BJ (cell line): ENCODE measurements around the gene SBF2. TPM values are rescaled to one million over a fixed set of nuclear protein-coding genes. Genes with fewer than 3 reads are reported as not detected.

Experiments used
- CTCF ChIA-PET: fragments of 350-600 bp; formaldehyde crosslinking; extraction: SDS; loops from one replicate; lab custom pipeline; 2021; ENCODE audit warnings: antibody characterized with exemption, inconsistent platforms; lab: Yijun Ruan, JAX
- POLR2A ChIA-PET: fragments of 300-600 bp; sonication (Branson Sonifier 250); formaldehyde crosslinking; extraction: SDS; loops from one replicate; lab custom pipeline; 2021; ENCODE audit warnings: antibody characterized with exemption; lab: Charles Lee
- DNase-seq: peaks from one replicate; pipeline ENCODE4 v3.0.0-alpha.2; 2011; ENCODE audit warnings: low read depth
- H3K27me3 ChIP-seq: 2 replicates; pipeline ENCODE4 v1.6.0; 2011; ENCODE audit warnings: low read length; ENCODE audit not compliant: control insufficient read depth, insufficient read depth
- H3K36me3 ChIP-seq: 2 replicates; pipeline ENCODE4 v1.5.1; 2011; ENCODE audit warnings: low read length; ENCODE audit not compliant: control insufficient read depth, insufficient read depth
- H3K4me3 ChIP-seq: 2 replicates; pipeline ENCODE4 v1.5.1; 2011; ENCODE audit warnings: low read depth, mild to moderate bottlenecking, control low read depth, low read length
- polyA plus RNA-seq: library from polyadenylated mRNA; depleted of rRNA; stranded (reverse); fragments of >200 nt; gene quantifications from 2 replicates; pipeline ENCODE4 v1.2.3, GENCODE V29; 2011
- TF ChIP-seq, protein P1 (sequence below): IDR thresholded peaks from 2 replicates; pipeline ENCODE4 v1.5.1; 2011; ENCODE audit warnings: low read depth, mild to moderate bottlenecking, control low read depth, inconsistent platforms, low read length, moderate library complexity; ENCODE audit not compliant: insufficient read depth

The SBF2 gene
- polyA plus RNA-seq, 1 experiment = 33.8 TPM

DNA sequence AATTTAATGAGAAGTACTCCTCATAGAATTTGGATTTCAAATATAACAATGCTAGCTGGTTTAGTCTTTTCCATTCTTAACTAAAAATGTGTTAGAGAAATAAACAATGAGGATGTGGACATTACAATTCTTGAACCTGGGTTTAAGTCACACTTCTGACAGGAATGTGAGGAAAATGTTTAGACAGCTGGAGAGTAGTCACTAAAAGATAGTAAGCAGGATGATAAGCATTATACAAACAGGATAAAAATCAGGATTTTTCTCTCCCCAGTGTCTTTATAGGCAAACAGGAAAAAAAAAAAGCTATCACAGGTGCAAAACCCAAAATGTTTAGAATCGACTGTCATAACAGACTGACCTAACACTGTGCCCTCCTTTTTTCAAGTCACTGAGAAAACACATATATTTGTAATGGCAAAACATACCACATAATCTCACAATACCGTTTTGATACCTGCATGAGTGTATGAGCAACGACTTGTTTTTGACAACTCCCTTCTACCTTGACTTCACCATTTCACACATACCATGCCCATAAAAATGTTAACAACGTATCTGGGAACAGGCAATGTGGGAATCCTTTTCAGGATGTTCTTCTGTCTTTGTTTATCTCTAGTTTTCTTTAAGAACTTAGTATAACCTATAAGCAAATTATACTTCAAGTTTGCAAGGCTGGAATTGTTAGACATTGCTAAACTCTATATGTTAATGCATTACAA, 242.0 kb downstream of the SBF2 start:
- Histone ChIP-seq H3K36me3 (no peaks in the 10 kb centered on the region), H3K4me3 (no peak overlapping the region), H3K27me3 (no peaks in the 10 kb centered on the region)
- TF ChIP-seq, protein P1, sequence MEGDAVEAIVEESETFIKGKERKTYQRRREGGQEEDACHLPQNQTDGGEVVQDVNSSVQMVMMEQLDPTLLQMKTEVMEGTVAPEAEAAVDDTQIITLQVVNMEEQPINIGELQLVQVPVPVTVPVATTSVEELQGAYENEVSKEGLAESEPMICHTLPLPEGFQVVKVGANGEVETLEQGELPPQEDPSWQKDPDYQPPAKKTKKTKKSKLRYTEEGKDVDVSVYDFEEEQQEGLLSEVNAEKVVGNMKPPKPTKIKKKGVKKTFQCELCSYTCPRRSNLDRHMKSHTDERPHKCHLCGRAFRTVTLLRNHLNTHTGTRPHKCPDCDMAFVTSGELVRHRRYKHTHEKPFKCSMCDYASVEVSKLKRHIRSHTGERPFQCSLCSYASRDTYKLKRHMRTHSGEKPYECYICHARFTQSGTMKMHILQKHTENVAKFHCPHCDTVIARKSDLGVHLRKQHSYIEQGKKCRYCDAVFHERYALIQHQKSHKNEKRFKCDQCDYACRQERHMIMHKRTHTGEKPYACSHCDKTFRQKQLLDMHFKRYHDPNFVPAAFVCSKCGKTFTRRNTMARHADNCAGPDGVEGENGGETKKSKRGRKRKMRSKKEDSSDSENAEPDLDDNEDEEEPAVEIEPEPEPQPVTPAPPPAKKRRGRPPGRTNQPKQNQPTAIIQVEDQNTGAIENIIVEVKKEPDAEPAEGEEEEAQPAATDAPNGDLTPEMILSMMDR = no peak
- ChIA-PET POLR2A (no interaction called here), CTCF (no interaction called here)
- DNase-seq = no peak

DNA sequence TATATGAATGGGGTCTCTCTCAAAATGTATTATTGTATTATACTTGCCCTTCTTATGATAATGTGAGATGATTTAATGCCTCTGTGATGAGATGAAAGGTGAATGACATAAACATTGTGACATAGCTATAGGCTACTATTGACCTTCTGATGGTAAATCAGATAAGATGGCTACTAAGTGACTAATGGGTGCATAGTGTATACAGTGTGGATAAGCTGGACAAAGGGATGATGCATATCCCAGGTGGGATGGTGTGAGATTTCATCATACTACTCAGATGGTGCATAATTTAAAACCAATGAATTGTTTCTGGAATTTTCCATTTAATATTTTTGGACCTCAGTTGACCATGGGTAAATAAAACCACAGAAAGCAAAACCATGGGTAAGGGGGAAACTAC, 243.5 kb downstream of the SBF2 start:
- Histone ChIP-seq H3K36me3 (no peaks in the 10 kb centered on the region), H3K4me3 (no peak overlapping the region), H3K27me3 (no peaks in the 10 kb centered on the region)
- TF ChIP-seq, protein P1 = no peak
- no peak for DNase-seq
- ChIA-PET POLR2A (no interaction called here), CTCF (no interaction called here)

DNA sequence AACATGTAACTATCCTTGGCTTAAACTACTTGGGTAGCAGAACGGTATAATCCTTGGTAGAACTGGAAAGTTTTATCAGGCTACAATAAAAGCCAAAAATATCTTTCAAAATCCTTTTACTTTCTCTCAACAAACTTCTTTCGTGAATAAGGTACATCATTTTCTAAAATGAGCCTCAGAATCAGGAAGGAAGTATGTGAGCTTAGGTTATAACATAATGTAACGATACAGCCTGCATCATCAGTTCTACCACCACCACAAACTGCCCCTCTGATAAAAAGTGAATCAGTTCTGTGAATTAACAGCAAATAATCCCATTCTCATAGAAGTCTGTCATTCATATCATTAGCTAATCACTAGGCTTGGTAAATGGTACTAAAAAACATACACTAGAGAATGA, 244.3 kb downstream of the SBF2 start:
- DNase-seq = no peak
- Histone ChIP-seq H3K4me3 (no peak overlapping the region), H3K27me3 (no peaks in the 10 kb centered on the region), H3K36me3 (no peaks in the 10 kb centered on the region)
- TF ChIP-seq, protein P1 = no peak
- POLR2A ChIA-PET = no interaction called here
- CTCF ChIA-PET = interaction anchor here (0.6 to 1.4 kb wide), 3 partner anchors 17 to 250 kb away, joined by 3 to 4 read pairs (median 4); no protein-coding TSS in a partner anchor

DNA sequence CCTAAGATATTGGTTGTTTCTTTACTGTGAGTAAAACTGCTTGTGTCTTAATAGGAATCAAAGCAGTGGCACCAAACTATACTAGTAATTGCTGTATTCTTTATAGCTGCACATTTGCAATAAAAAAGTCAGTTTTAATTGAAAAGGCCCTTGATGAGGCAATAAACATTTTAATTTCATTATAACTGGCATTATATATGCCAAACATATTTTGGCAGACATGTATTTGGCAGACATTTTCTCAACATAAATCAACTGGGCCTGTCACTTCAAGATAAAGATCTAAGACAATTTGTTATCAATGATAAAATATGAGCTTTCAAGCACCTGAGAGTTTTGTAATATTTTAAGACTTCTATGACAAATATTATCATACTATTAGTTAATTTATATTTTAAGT, 245.7 kb downstream of the SBF2 start:
- CTCF ChIA-PET = interaction anchor here (1.4 kb wide), 1 partner anchor 28 kb away, joined by 4 read pairs; no protein-coding TSS in a partner anchor
- no peaks in the 10 kb centered on the region for H3K36me3 ChIP-seq
- TF ChIP-seq, protein P1 = no peak
- no peak for DNase-seq
- no peak overlapping the region for H3K4me3 ChIP-seq
- no peaks in the 10 kb centered on the region for H3K27me3 ChIP-seq
- POLR2A ChIA-PET = no interaction called here

DNA sequence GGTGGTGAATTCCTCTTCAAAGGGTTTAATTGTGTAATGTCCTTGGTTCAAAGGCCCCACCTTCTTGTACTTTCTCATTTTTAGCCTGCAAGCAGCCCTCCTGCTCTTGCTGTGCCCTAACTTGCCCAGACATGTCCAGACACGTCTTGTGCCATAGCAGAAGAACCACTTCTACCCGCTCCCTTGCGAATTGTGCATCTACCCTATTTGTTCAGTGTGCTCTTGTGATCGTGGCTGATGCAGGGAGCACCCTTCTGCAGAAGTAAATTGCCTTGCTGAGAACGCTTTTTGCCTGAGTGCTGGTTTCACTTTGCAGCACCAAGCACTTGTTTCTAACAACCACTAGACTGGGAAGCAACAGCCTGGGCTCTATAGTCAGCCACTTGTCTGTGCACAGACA, 249.4 kb downstream of the SBF2 start:
- Histone ChIP-seq H3K27me3 (no peaks in the 10 kb centered on the region), H3K36me3 (no peaks in the 10 kb centered on the region), H3K4me3 (no peak overlapping the region)
- TF ChIP-seq, protein P1 = no peak
- ChIA-PET CTCF (no interaction called here), POLR2A (no interaction called here)
- no peak for DNase-seq
